ENCODE data around the gene TRIM17.

Gene TRIM17

DNA sequence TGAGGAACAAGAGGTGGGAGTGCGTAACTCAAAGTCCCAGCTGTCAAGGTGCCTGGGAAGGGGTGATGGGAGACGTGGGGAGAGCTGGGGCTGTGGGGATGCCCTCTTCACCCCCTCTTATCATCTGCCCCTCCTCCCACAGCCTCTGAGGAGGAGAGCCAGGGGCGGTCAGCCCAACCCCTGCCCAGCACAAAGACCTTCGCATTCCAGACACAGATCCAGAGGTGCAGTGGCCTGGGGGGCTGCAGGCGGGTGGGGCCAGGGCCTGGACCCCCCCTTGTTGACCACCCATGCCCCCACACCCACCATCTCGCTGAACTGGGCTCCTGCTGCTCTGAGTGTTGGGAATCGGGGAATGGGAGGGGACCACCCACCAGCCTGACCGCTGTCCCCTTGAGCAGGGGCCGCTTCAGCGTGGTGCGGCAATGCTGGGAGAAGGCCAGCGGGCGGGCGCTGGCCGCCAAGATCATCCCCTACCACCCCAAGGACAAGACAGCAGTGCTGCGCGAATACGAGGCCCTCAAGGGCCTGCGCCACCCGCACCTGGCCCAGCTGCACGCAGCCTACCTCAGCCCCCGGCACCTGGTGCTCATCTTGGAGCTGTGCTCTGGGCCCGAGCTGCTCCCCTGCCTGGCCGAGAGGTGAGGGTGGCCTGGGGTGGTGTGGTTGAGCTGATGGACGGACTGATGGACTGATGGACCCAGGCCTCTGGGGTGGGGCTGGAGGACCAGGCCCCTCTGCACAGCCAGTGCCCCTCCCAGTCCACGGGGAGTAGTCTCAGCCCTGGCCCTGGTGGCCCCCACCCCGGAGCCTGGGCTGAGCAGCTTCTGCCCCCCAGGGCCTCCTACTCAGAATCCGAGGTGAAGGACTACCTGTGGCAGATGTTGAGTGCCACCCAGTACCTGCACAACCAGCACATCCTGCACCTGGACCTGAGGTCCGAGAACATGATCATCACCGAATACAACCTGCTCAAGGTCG lies 39.7 kb downstream of the TRIM17 start:
- ChIA-PET POLR2A (no interaction called here), CTCF (interaction anchor here (0.9 to 1.4 kb wide), 3 partner anchors 11 to 15 kb away, joined by 3 read pairs; no protein-coding TSS in a partner anchor)
- no peak for DNase-seq (ENCODE audit: extremely low spot score)
- TF ChIP-seq, protein P1, sequence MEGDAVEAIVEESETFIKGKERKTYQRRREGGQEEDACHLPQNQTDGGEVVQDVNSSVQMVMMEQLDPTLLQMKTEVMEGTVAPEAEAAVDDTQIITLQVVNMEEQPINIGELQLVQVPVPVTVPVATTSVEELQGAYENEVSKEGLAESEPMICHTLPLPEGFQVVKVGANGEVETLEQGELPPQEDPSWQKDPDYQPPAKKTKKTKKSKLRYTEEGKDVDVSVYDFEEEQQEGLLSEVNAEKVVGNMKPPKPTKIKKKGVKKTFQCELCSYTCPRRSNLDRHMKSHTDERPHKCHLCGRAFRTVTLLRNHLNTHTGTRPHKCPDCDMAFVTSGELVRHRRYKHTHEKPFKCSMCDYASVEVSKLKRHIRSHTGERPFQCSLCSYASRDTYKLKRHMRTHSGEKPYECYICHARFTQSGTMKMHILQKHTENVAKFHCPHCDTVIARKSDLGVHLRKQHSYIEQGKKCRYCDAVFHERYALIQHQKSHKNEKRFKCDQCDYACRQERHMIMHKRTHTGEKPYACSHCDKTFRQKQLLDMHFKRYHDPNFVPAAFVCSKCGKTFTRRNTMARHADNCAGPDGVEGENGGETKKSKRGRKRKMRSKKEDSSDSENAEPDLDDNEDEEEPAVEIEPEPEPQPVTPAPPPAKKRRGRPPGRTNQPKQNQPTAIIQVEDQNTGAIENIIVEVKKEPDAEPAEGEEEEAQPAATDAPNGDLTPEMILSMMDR (IDR thresholded peaks at IDR 0.05; ENCODE audit: control extremely low read depth, extremely low read depth, low read depth, missing control alignments), result no peak

DNA sequence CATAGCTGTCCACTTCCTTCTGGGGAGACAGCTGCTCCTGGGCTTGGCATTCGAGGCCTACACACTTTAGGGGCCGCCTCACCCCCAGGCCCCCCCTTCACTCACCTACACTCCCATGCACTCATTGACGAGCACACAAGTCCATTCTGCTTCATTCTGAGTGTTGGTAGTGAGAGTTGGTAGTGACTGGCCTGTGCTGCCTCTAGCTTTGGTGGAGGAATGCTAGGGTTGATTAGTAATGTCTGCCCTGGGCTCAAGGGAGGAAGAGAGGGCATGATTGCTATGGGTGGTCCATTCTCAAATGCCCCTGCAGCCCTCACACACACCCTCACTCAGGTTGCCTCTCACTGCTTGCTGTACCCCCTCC lies 40.4 kb downstream of the TRIM17 start:
- CTCF ChIA-PET, result interaction anchor here (1.4 kb wide), 1 partner anchor 13 kb away, joined by 3 read pairs; no protein-coding TSS in a partner anchor
- TF ChIP-seq, protein P1 (IDR thresholded peaks at IDR 0.05; ENCODE audit: control extremely low read depth, extremely low read depth, low read depth, missing control alignments), result no peak
- DNase-seq (ENCODE audit: extremely low spot score), result no peak
- POLR2A ChIA-PET, result no interaction called here

- TF ChIP-seq, protein P1 (IDR thresholded peaks at IDR 0.05; ENCODE audit: control extremely low read depth, extremely low read depth, low read depth, missing control alignments), result no peak
- ChIA-PET POLR2A (no interaction called here), CTCF (interaction anchor here (1.4 kb wide), 1 partner anchor 14 kb away, joined by 3 read pairs; no protein-coding TSS in a partner anchor)
- DNase-seq (ENCODE audit: extremely low spot score), result no peak
Measured at GRCh38 chr1:228375578-228376261, 40.9 kb downstream of the TRIM17 start.

GRCh38 chr1:228374711-228375577 lies 41.7 kb downstream of the TRIM17 start:
- TF ChIP-seq, protein P1 (IDR thresholded peaks at IDR 0.05; ENCODE audit: control extremely low read depth, extremely low read depth, low read depth, missing control alignments), result no peak
- DNase-seq (ENCODE audit: extremely low spot score), result no peak
- CTCF ChIA-PET, result no interaction called here
- POLR2A ChIA-PET, result no interaction called here

- ChIA-PET POLR2A (no interaction called here), CTCF (interaction anchor here (0.5 kb wide), 1 partner anchor 15 kb away, joined by 3 read pairs; no protein-coding TSS in a partner anchor)
- DNase-seq (ENCODE audit: extremely low spot score), result no peak
- TF ChIP-seq, protein P1 (IDR thresholded peaks at IDR 0.05; ENCODE audit: control extremely low read depth, extremely low read depth, low read depth, missing control alignments), result no peak
Measured at GRCh38 chr1:228373681-228374571, 42.7 kb downstream of the TRIM17 start.

All from GM10248 (cell line).